ENCODE results near the gene OR2A12.
"Not testable (repeated sequence)": the region's sequence is repeated elsewhere in the genome, so short reads cannot be mapped to it uniquely, and the experiment has no call there.

The OR2A12 gene

GRCh38 chr7:144085978-144086377, at the start of gene OR2A12:
OR2A12 (plus strand) TSS chr7:144086278; CDS start chr7:144095108, 8,830 bp downstream.
- Mint-ChIP-seq H3K9me3 (peaks cover 3% of the 10 kb centered on the region), H3K27ac (no peak within 1 kb of the TSS), H3K36me3 (ENCODE audit: low read depth) (no peaks in the 10 kb centered on the region), H3K4me1 (ENCODE audit: low read depth) (no peaks in the 10 kb centered on the region), H3K4me3 (no peak within 1 kb of the TSS), H3K27me3 (ENCODE audit: low read depth) (no peaks in the 10 kb centered on the region)

GRCh38 chr7:144036302-144036885, 49.7 kb upstream of the OR2A12 start:
- no peaks in the 10 kb centered on the region for H3K4me1 Mint-ChIP-seq (ENCODE audit: low read depth)
- H3K9me3 Mint-ChIP-seq, result no peaks in the 10 kb centered on the region
- H3K36me3 Mint-ChIP-seq (ENCODE audit: low read depth), result no peaks in the 10 kb centered on the region
- no peak overlapping the region for H3K4me3 Mint-ChIP-seq
- peaks cover 12% of the 10 kb centered on the region for H3K27me3 Mint-ChIP-seq (ENCODE audit: low read depth)
- no peak overlapping the region for H3K27ac Mint-ChIP-seq

GRCh38 chr7:144037414-144038035, 48.6 kb upstream of the OR2A12 start:
- Mint-ChIP-seq H3K36me3 (ENCODE audit: low read depth) (no peaks in the 10 kb centered on the region), H3K27ac (no peak overlapping the region), H3K4me1 (ENCODE audit: low read depth) (no peaks in the 10 kb centered on the region), H3K4me3 (no peak overlapping the region), H3K27me3 (ENCODE audit: low read depth) (peaks cover 10% of the 10 kb centered on the region), H3K9me3 (no peaks in the 10 kb centered on the region)

- H3K27me3 Mint-ChIP-seq (ENCODE audit: low read depth), result peaks cover 12% of the 10 kb centered on the region
- no peaks in the 10 kb centered on the region for H3K36me3 Mint-ChIP-seq (ENCODE audit: low read depth)
- no peaks in the 10 kb centered on the region for H3K4me1 Mint-ChIP-seq (ENCODE audit: low read depth)
- H3K27ac Mint-ChIP-seq, result no peak overlapping the region
- no peak overlapping the region for H3K4me3 Mint-ChIP-seq
- H3K9me3 Mint-ChIP-seq, result no peaks in the 10 kb centered on the region
Observed at GRCh38 chr7:144038887-144039286, 47.2 kb upstream of the OR2A12 start.

GRCh38 chr7:144048648-144049047, 37.4 kb upstream of the OR2A12 start, which contains the start of gene OR2A5:
OR2A5 (plus strand) TSS chr7:144048948; CDS start chr7:144050402, 1,454 bp downstream.
- no peaks in the 10 kb centered on the region for H3K9me3 Mint-ChIP-seq
- no peak within 1 kb of the TSS for H3K27ac Mint-ChIP-seq
- H3K36me3 Mint-ChIP-seq (ENCODE audit: low read depth), result no peaks in the 10 kb centered on the region
- H3K4me3 Mint-ChIP-seq, result no peak within 1 kb of the TSS
- H3K4me1 Mint-ChIP-seq (ENCODE audit: low read depth), result no peaks in the 10 kb centered on the region
- H3K27me3 Mint-ChIP-seq (ENCODE audit: low read depth), result no peaks in the 10 kb centered on the region

- Mint-ChIP-seq H3K27me3 (ENCODE audit: low read depth) (peaks cover 5% of the 10 kb centered on the region), H3K27ac (no peak overlapping the region), H3K4me3 (no peak overlapping the region), H3K36me3 (ENCODE audit: low read depth) (no peaks in the 10 kb centered on the region), H3K4me1 (ENCODE audit: low read depth) (no peaks in the 10 kb centered on the region), H3K9me3 (no peaks in the 10 kb centered on the region)
Observed at GRCh38 chr7:144049491-144049890, 36.6 kb upstream of the OR2A12 start.

- Mint-ChIP-seq H3K27me3 (ENCODE audit: low read depth) (peaks cover 11% of the 10 kb centered on the region), H3K4me1 (ENCODE audit: low read depth) (no peaks in the 10 kb centered on the region), H3K4me3 (no peak overlapping the region), H3K9me3 (no peaks in the 10 kb centered on the region), H3K36me3 (ENCODE audit: low read depth) (no peaks in the 10 kb centered on the region), H3K27ac (no peak overlapping the region)
Observed at GRCh38 chr7:144050093-144050492, 36.0 kb upstream of the OR2A12 start.

GRCh38 chr7:144050884-144051283, 35.2 kb upstream of the OR2A12 start:
- not testable (repeated sequence) for H3K9me3 Mint-ChIP-seq; H3K4me1 Mint-ChIP-seq (ENCODE audit: low read depth); H3K4me3 Mint-ChIP-seq; H3K27ac Mint-ChIP-seq; H3K36me3 Mint-ChIP-seq (ENCODE audit: low read depth)
- H3K27me3 Mint-ChIP-seq (ENCODE audit: low read depth), result peaks cover 12% of the 10 kb centered on the region

GRCh38 chr7:144057954-144058353, 28.1 kb upstream of the OR2A12 start:
- H3K4me3 Mint-ChIP-seq, result no peak overlapping the region
- no peaks in the 10 kb centered on the region for H3K9me3 Mint-ChIP-seq
- H3K36me3 Mint-ChIP-seq (ENCODE audit: low read depth), result no peaks in the 10 kb centered on the region
- H3K4me1 Mint-ChIP-seq (ENCODE audit: low read depth), result no peaks in the 10 kb centered on the region
- peaks cover 12% of the 10 kb centered on the region for H3K27me3 Mint-ChIP-seq (ENCODE audit: low read depth)
- no peak overlapping the region for H3K27ac Mint-ChIP-seq

- Mint-ChIP-seq H3K27ac (no peak overlapping the region), H3K4me1 (ENCODE audit: low read depth) (no peaks in the 10 kb centered on the region), H3K36me3 (ENCODE audit: low read depth) (no peaks in the 10 kb centered on the region), H3K27me3 (ENCODE audit: low read depth) (peaks cover 7% of the 10 kb centered on the region), H3K9me3 (no peaks in the 10 kb centered on the region), H3K4me3 (no peak overlapping the region)
Observed at GRCh38 chr7:144063710-144064109, 22.4 kb upstream of the OR2A12 start.

GRCh38 chr7:144069511-144069910, 16.6 kb upstream of the OR2A12 start, which contains the start of gene OR2A25:
OR2A25 (plus strand) TSS chr7:144069811; CDS start chr7:144074220, 4,409 bp downstream.
- Mint-ChIP-seq H3K36me3 (ENCODE audit: low read depth) (no peaks in the 10 kb centered on the region), H3K27me3 (ENCODE audit: low read depth) (no peaks in the 10 kb centered on the region), H3K27ac (no peak within 1 kb of the TSS), H3K4me3 (no peak within 1 kb of the TSS), H3K4me1 (ENCODE audit: low read depth) (no peaks in the 10 kb centered on the region), H3K9me3 (no peaks in the 10 kb centered on the region)

- H3K27ac Mint-ChIP-seq, result no peak overlapping the region
- H3K4me3 Mint-ChIP-seq, result no peak overlapping the region
- H3K27me3 Mint-ChIP-seq (ENCODE audit: low read depth), result no peaks in the 10 kb centered on the region
- H3K36me3 Mint-ChIP-seq (ENCODE audit: low read depth), result no peaks in the 10 kb centered on the region
- no peaks in the 10 kb centered on the region for H3K4me1 Mint-ChIP-seq (ENCODE audit: low read depth)
- H3K9me3 Mint-ChIP-seq, result no peaks in the 10 kb centered on the region
Observed at GRCh38 chr7:144069953-144070352, 16.1 kb upstream of the OR2A12 start.

GRCh38 chr7:144074374-144074773, 11.7 kb upstream of the OR2A12 start:
- H3K9me3 Mint-ChIP-seq, result no peaks in the 10 kb centered on the region
- no peaks in the 10 kb centered on the region for H3K4me1 Mint-ChIP-seq (ENCODE audit: low read depth)
- H3K27me3 Mint-ChIP-seq (ENCODE audit: low read depth), result no peaks in the 10 kb centered on the region
- no peak overlapping the region for H3K4me3 Mint-ChIP-seq
- H3K27ac Mint-ChIP-seq, result no peak overlapping the region
- no peaks in the 10 kb centered on the region for H3K36me3 Mint-ChIP-seq (ENCODE audit: low read depth)

GRCh38 chr7:144086730-144087129, 652 bp downstream of the OR2A12 start:
- H3K4me3 Mint-ChIP-seq, result no peak overlapping the region
- no peaks in the 10 kb centered on the region for H3K27me3 Mint-ChIP-seq (ENCODE audit: low read depth)
- no peaks in the 10 kb centered on the region for H3K36me3 Mint-ChIP-seq (ENCODE audit: low read depth)
- H3K4me1 Mint-ChIP-seq (ENCODE audit: low read depth), result no peaks in the 10 kb centered on the region
- H3K9me3 Mint-ChIP-seq, result peaks cover 3% of the 10 kb centered on the region
- no peak overlapping the region for H3K27ac Mint-ChIP-seq

GRCh38 chr7:144087230-144087629, 1.2 kb downstream of the OR2A12 start:
- H3K27me3 Mint-ChIP-seq (ENCODE audit: low read depth), result no peaks in the 10 kb centered on the region
- H3K27ac Mint-ChIP-seq, result no peak overlapping the region
- peaks cover 3% of the 10 kb centered on the region for H3K9me3 Mint-ChIP-seq
- H3K36me3 Mint-ChIP-seq (ENCODE audit: low read depth), result no peaks in the 10 kb centered on the region
- no peak overlapping the region for H3K4me3 Mint-ChIP-seq
- H3K4me1 Mint-ChIP-seq (ENCODE audit: low read depth), result no peaks in the 10 kb centered on the region
